ENCODE measurements around the gene CNTNAP2. TPM values are rescaled to one million over a fixed set of nuclear protein-coding genes. Genes with fewer than 3 reads are reported as not detected.

The CNTNAP2 gene
- total RNA-seq, 1 donor from 2014 or later: 0.59 TPM

DNA sequence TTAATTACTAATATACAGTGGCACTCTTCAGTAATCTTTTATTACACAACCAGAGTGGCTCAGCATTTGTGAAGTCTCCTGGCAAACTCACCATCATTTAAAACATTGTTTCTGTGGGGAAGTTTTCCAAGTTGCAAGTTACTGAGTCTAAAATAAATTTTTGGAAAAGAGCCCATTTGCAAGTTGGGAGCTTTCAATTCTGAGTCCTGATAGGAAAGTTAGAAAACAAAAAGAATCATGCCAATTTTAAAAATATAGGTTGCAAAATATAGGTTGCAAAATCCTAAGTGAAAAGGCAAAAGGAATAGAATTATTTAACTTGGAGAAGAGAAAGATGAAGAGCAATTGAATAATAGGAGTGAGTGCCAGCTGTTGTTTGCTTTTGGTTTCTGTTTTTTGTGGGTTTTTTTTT, 2095.1 kb downstream of the CNTNAP2 start:
- ATAC-seq: no peak
- no peak for DNase-seq
- TF ChIP-seq, protein P1, sequence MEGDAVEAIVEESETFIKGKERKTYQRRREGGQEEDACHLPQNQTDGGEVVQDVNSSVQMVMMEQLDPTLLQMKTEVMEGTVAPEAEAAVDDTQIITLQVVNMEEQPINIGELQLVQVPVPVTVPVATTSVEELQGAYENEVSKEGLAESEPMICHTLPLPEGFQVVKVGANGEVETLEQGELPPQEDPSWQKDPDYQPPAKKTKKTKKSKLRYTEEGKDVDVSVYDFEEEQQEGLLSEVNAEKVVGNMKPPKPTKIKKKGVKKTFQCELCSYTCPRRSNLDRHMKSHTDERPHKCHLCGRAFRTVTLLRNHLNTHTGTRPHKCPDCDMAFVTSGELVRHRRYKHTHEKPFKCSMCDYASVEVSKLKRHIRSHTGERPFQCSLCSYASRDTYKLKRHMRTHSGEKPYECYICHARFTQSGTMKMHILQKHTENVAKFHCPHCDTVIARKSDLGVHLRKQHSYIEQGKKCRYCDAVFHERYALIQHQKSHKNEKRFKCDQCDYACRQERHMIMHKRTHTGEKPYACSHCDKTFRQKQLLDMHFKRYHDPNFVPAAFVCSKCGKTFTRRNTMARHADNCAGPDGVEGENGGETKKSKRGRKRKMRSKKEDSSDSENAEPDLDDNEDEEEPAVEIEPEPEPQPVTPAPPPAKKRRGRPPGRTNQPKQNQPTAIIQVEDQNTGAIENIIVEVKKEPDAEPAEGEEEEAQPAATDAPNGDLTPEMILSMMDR (IDR thresholded peaks at IDR 0.05): no peak
- H3K27ac ChIP-seq: no peak overlapping the region
- no peaks in the 10 kb centered on the region for H3K27me3 ChIP-seq (ENCODE audit: low read depth)
- no peaks in the 10 kb centered on the region for H3K36me3 ChIP-seq
- H3K4me3 ChIP-seq: no peak overlapping the region
- peaks cover 8% of the 10 kb centered on the region for H3K4me1 ChIP-seq
- no peaks in the 10 kb centered on the region for H3K9me3 ChIP-seq
- intact Hi-C loops (cut with DNase I): no loop called here

DNA sequence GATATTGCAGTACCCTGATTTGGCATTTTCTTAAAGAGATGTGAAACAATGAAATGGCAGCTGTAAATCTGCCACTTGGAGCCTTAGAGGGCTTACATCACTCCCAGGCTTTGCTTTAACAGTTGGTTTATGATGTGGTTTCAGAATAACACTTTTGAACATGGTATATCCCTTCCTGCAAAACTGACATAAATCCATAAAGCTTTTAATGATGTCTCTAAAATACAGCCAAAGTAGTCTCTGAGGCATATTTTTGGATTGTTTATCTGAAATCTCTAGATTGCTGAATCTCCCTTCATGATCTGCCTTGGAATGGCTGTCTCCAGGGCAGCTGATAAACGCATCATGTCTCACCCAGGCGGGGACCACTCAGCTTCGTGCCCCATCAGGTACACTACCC, 2096.1 kb downstream of the CNTNAP2 start:
- ATAC-seq (peak in 1 of 2 donors; percentile 27), DNase-seq (no peak)
- Histone ChIP-seq H3K27ac (no peak overlapping the region), H3K36me3 (no peaks in the 10 kb centered on the region), H3K27me3 (ENCODE audit: low read depth) (no peaks in the 10 kb centered on the region), H3K4me3 (no peak overlapping the region), H3K9me3 (no peaks in the 10 kb centered on the region), H3K4me1 (peaks cover 8% of the 10 kb centered on the region)
- TF ChIP-seq, protein P1 (IDR thresholded peaks at IDR 0.05): no peak
- intact Hi-C loops (cut with DNase I): no loop called here

DNA sequence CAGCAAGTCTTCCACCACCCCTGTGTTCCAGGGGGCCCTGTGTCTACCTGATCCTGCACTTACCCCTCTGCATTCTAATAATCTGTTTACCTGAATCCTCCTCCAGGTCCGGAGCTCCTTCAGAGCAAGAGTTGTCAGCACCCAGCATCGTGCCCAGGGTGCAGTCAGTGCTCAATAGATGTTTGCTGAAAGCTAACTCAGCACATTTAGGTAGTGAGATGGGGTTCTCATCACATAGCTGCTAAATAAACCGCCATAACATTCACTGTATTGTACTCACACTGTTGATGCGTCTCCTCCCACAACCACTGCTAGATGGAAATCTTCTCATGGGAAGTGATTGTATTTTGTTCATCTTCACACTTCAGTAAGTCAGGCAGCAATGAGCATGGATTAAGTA, 2097.5 kb downstream of the CNTNAP2 start:
- Histone ChIP-seq H3K36me3 (no peaks in the 10 kb centered on the region), H3K27me3 (ENCODE audit: low read depth) (no peaks in the 10 kb centered on the region), H3K27ac (no peak overlapping the region), H3K9me3 (no peaks in the 10 kb centered on the region), H3K4me1 (peaks cover 8% of the 10 kb centered on the region), H3K4me3 (no peak overlapping the region)
- DNase-seq (no peak), ATAC-seq (no peak)
- TF ChIP-seq, protein P1 (IDR thresholded peaks at IDR 0.05): no peak
- intact Hi-C loops (cut with DNase I): no loop called here

DNA sequence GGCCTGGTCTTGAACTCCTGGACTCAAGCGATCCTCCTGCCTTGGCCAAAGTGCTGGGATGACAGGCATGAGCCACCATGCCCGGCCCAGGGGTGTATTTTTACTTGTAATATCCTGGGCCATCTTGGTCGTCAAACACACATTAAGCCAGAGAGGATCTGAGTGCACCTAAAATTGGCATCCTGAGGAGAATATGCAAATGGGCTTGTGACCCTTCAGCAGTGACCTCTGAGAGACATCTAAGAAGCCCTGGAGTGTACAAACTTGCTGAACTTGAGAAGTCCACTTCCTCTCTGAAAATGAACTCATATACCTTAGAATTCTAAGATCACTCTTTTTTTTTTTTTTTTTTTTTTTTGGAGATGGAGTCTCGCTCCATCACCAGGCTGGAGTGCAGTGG, 2102.0 kb downstream of the CNTNAP2 start:
- intact Hi-C loops (cut with DNase I): no loop called here
- Histone ChIP-seq H3K36me3 (no peaks in the 10 kb centered on the region), H3K4me3 (no peak overlapping the region), H3K9me3 (no peaks in the 10 kb centered on the region), H3K27me3 (ENCODE audit: low read depth) (no peaks in the 10 kb centered on the region), H3K4me1 (no peaks in the 10 kb centered on the region), H3K27ac (no peak overlapping the region)
- ATAC-seq: no peak
- TF ChIP-seq, protein P1 (IDR thresholded peaks at IDR 0.05): no peak
- no peak for DNase-seq

DNA sequence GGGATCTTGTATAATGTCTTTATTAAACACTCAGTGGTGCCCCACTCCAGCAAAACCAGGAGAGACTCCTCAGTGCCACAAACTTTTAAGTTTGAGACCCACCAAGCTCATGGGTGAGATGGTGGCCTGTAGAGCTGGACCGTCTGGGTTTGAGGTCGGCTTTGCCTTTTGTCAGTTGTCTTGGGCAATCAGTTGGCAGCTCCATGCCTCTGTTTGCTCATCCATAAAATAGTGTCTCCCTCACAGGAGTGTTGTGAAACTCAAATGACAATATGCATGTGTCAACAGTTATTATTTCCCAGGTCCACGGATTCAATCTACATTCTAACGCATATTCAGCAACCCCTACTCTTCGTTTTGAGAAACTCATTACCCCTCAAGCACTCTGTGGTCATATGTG, 2106.1 kb downstream of the CNTNAP2 start:
- Histone ChIP-seq H3K9me3 (no peaks in the 10 kb centered on the region), H3K27me3 (ENCODE audit: low read depth) (no peaks in the 10 kb centered on the region), H3K27ac (no peak overlapping the region), H3K4me3 (no peak overlapping the region), H3K4me1 (no peaks in the 10 kb centered on the region), H3K36me3 (no peaks in the 10 kb centered on the region)
- TF ChIP-seq, protein P1 (IDR thresholded peaks at IDR 0.05): no peak
- intact Hi-C loops (cut with DNase I): no loop called here
- ATAC-seq (no peak), DNase-seq (no peak)

DNA sequence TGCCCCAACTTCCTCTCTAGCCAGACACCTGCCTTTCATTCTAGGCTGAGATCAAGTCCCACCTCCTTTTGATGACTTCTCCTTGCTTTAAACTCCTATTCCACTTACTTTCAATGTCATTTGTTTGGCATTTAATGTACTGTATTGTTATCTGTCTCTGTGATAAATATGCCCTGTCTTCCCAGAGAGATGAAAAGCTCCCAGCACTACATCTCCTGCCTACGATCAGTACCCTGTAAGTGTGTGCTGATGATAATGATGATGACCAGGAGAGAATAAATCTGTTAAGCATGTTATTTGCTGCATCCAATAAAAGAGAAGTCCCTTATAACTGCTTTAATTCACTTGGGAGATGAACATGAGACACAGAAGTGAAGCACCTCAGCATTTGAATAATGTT, 2106.6 kb downstream of the CNTNAP2 start:
- Histone ChIP-seq H3K36me3 (no peaks in the 10 kb centered on the region), H3K27ac (no peak overlapping the region), H3K9me3 (no peaks in the 10 kb centered on the region), H3K27me3 (ENCODE audit: low read depth) (no peaks in the 10 kb centered on the region), H3K4me3 (no peak overlapping the region), H3K4me1 (no peaks in the 10 kb centered on the region)
- intact Hi-C loops (cut with DNase I): no loop called here
- ATAC-seq: no peak
- TF ChIP-seq, protein P1 (IDR thresholded peaks at IDR 0.05): no peak
- no peak for DNase-seq

Data from lower lobe of right lung (tissue), 2 donors.